HCT116 (cell line): Measurements from ENCODE around the gene DENND5A. TPM values are rescaled to one million over a fixed set of nuclear protein-coding genes. Genes with fewer than 3 reads are reported as not detected.

Experiments
- ATAC-seq: fragments of 200-7000 bp; cut with Tn5 transposase; 2 replicates; pipeline ENCODE4 v1.9.1; 2020; ENCODE audit warnings: mild to moderate bottlenecking, moderate library complexity
- BruUV-seq: library from RNA; stranded (reverse); fragments of 400-500 nt; replicated peaks from 2 replicates; lab custom pipeline; 2021; lab: Mats Ljungman, UMichigan
- CTCF ChIA-PET: fragments of 300-600 bp; sonication (Branson Sonifier 250); formaldehyde crosslinking; loops from one replicate; lab custom pipeline; 2021; ENCODE audit warnings: antibody characterized with exemption; lab: Charles Lee
- POLR2A ChIA-PET: fragments of 300-600, 350-600 bp; sonication (Branson Sonifier 250); formaldehyde crosslinking; loops from one replicate; lab custom pipeline; 2021; ENCODE audit warnings: antibody characterized with exemption; lab: Charles Lee
- RAD21 ChIA-PET, 2 experiments: fragments of 300-600 bp; sonication (Branson Sonifier 250); formaldehyde crosslinking; loops; one replicate each; lab custom pipeline; 2023; ENCODE audit warnings: low total read pairs in 2 of 2; ENCODE audit not compliant: uncharacterized antibody in 2 of 2, unreplicated experiment in 2 of 2, low non-redundant PET in 1 of 2; lab: Charles Lee
- DNase-seq: peaks from one replicate; pipeline ENCODE4 v3.0.0-alpha.2; 2010; ENCODE audit warnings: low read depth, low spot score
- H2AFZ ChIP-seq: fragments of 200-600 bp; shearing (Covaris generic), sonication (generic); 2 replicates; pipeline ENCODE4 v1.6.1; 2017; ENCODE audit warnings: low read depth, mixed run types, mixed read lengths, antibody characterized with exemption, low read length; ENCODE audit not compliant: poor library complexity, severe bottlenecking
- H3K27ac ChIP-seq: 2 replicates; pipeline ENCODE4 v1.5.1; 2012; ENCODE audit warnings: low read depth, low read length
- H3K27me3 ChIP-seq: fragments of 200-600 bp; sonication (generic); 2 replicates; pipeline ENCODE4 v1.6.1; 2016; ENCODE audit warnings: mixed run types, low read length, mixed read lengths; ENCODE audit not compliant: insufficient read depth
- H3K36me3 ChIP-seq, 2 experiments: fragments of 200-500 bp in 1 of 2; fragments of 200-600 bp in 1 of 2; sonication (Bioruptor generic) in 1 of 2; sonication (generic) in 1 of 2; 2 replicates each; pipeline versions ENCODE4 v1.5.1 to v1.6.1; 2014 to 2016; ENCODE audit warnings: low read length in 2 of 2, inconsistent platforms in 1 of 2, mixed read lengths in 1 of 2, mixed run types in 1 of 2; ENCODE audit not compliant: insufficient read depth in 2 of 2, control insufficient read depth in 1 of 2
- H3K4me1 ChIP-seq, 2 experiments: fragments of 200-600 bp in 1 of 2; sonication (generic) in 1 of 2; 2 replicates each; pipeline versions ENCODE4 v1.5.1 to v1.6.1; 2012 to 2017; ENCODE audit warnings: low read length in 2 of 2, inconsistent platforms in 1 of 2, mild to moderate bottlenecking in 1 of 2, mixed read lengths in 1 of 2, mixed run types in 1 of 2, moderate library complexity in 1 of 2; ENCODE audit not compliant: insufficient read depth in 2 of 2, control insufficient read depth in 1 of 2
- H3K4me2 ChIP-seq: fragments of 200-600 bp; sonication (generic); 2 replicates; pipeline ENCODE4 v1.6.1; 2017; ENCODE audit warnings: mixed run types, low read length, mixed read lengths
- H3K4me3 ChIP-seq, 2 experiments: fragments of 200-600 bp in 1 of 2; sonication (generic) in 1 of 2; replicated peaks in 1 of 2; 2 replicates each; pipeline ENCODE4 v1.5.1; 2011 to 2016; ENCODE audit warnings: low read length in 2 of 2, control low read depth in 1 of 2, low read depth in 1 of 2, mild to moderate bottlenecking in 1 of 2, mixed read lengths in 1 of 2, mixed run types in 1 of 2
- H3K79me2 ChIP-seq: fragments of 200-600 bp; sonication (generic); 2 replicates; pipeline ENCODE4 v1.6.1; 2017; ENCODE audit warnings: mild to moderate bottlenecking, mixed run types, low read length, moderate library complexity, mixed read lengths; ENCODE audit not compliant: insufficient read depth
- H3K9ac ChIP-seq: fragments of 200-600 bp; sonication (generic); 2 replicates; pipeline ENCODE4 v1.6.1; 2016; ENCODE audit warnings: low read length, mixed read lengths
- H3K9me2 ChIP-seq: fragments of 200-600 bp; sonication (generic), shearing (Covaris generic); 2 replicates; pipeline ENCODE4 v1.6.1; 2017; ENCODE audit warnings: mixed run types, mild to moderate bottlenecking, moderate library complexity; ENCODE audit not compliant: insufficient read depth
- H3K9me3 ChIP-seq, 2 experiments: fragments of 200-500 bp in 1 of 2; fragments of 200-600 bp in 1 of 2; sonication (Bioruptor generic) in 1 of 2; sonication (generic) in 1 of 2; 2 replicates each; pipeline ENCODE4 v1.6.1; 2014 to 2017; ENCODE audit warnings: low read length in 2 of 2, mixed read lengths in 2 of 2, inconsistent platforms in 1 of 2, low read depth in 1 of 2, mild to moderate bottlenecking in 1 of 2, mixed run types in 1 of 2, moderate library complexity in 1 of 2; ENCODE audit not compliant: control insufficient read depth in 1 of 2, insufficient read depth in 1 of 2
- H4K20me1 ChIP-seq: fragments of 200-600 bp; sonication (generic), shearing (Covaris generic); 2 replicates; pipeline ENCODE4 v1.6.1; 2017; ENCODE audit warnings: mixed run types, mild to moderate bottlenecking, moderate library complexity; ENCODE audit not compliant: insufficient read depth
- CEBPB ChIP-seq: IDR thresholded peaks from 2 replicates; pipeline ENCODE4 v1.6.1; 2012; ENCODE audit warnings: low read depth
- EZH2 ChIP-seq: fragments of 200-600 bp; sonication (generic); IDR thresholded peaks from 2 replicates; pipeline ENCODE4 v1.6.1; 2017; ENCODE audit warnings: antibody characterized with exemption, mixed run types
- FOSL1 ChIP-seq: IDR thresholded peaks from 2 replicates; pipeline ENCODE4 v1.6.1; 2012; ENCODE audit warnings: low read depth
- JUND ChIP-seq: IDR thresholded peaks from 2 replicates; pipeline ENCODE4 v1.6.1; 2012
- SIN3A ChIP-seq: IDR thresholded peaks from 2 replicates; pipeline ENCODE4 v1.6.1; 2012; ENCODE audit warnings: low read depth
- ZNF274 ChIP-seq: fragments of 200-500 bp; sonication (Bioruptor generic); IDR thresholded peaks from 2 replicates; pipeline ENCODE4 v1.6.1; 2014; ENCODE audit warnings: mild to moderate bottlenecking, low read depth, low read length, inconsistent platforms
- intact Hi-C: fragments of 100-400 bp; cut with micrococcal nuclease; formaldehyde crosslinking; loops from 2 replicates; pipeline ENCODE4 v1.10.0; 2022
- total RNA-seq: library from RNA; stranded (reverse); gene quantifications from one replicate; pipeline ENCODE4 v1.2.1, GENCODE V29; 2021; ENCODE audit not compliant: unreplicated experiment
- TF ChIP-seq, protein P1 (sequence below): IDR thresholded peaks from 2 replicates; pipeline ENCODE4 v1.6.1; 2012; ENCODE audit warnings: low read depth
- TF ChIP-seq, protein P2 (sequence below): IDR thresholded peaks from 2 replicates; pipeline ENCODE4 v1.6.1; 2012
- TF ChIP-seq, protein P3 (sequence below): IDR thresholded peaks from 2 replicates; pipeline ENCODE4 v1.6.1; 2011; ENCODE audit warnings: mild to moderate bottlenecking, low read length, moderate library complexity; ENCODE audit not compliant: insufficient replicate concordance; ENCODE audit errors: extremely low read depth

The DENND5A gene
- total RNA-seq, 1 experiment from 2014 or later = 48.6 TPM

DNA sequence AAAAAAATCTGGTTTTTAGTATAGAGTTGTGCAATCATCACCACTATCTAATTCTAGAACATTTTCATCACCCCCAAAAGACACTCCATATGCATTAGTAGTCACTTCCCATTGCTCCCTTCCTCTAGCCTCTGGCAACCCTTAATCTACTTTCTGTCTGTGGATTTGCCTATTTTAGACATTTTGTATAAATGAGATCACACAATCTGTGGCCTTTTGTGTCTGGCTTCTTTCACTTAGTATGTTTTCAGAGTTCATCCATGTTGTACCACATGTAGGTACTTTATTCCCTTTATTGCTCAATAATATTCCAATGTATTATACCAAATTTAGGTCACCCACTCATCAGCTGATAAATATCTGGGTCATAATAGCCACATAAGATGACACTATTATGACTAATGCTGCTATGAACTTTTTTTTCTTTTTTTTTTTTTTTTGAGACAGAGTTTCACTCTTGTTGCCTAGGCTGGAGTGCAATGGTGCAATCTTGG is 106.2 kb downstream of the DENND5A start:
- intact Hi-C loops = no loop called here
- H3K27ac ChIP-seq = no peak overlapping the region
- no peaks in the 10 kb centered on the region for H3K9me3 ChIP-seq
- H2AFZ ChIP-seq = no peak overlapping the region
- RAD21 ChIA-PET = interaction anchor here in 1 of 2 experiments (0.5 kb wide), 1 partner anchor 345 kb away, joined by 3 read pairs; no protein-coding TSS in a partner anchor
- CTCF ChIA-PET = no interaction called here
- no TSS peak for BruUV-seq
- no peaks in the 10 kb centered on the region for H3K27me3 ChIP-seq
- peak; percentile 36; the same call in 1 of the 2 replicates for TF ChIP-seq JUND
- peak; percentile 58; the same call in 1 of the 2 replicates for TF ChIP-seq CEBPB
- TF ChIP-seq, protein P1, sequence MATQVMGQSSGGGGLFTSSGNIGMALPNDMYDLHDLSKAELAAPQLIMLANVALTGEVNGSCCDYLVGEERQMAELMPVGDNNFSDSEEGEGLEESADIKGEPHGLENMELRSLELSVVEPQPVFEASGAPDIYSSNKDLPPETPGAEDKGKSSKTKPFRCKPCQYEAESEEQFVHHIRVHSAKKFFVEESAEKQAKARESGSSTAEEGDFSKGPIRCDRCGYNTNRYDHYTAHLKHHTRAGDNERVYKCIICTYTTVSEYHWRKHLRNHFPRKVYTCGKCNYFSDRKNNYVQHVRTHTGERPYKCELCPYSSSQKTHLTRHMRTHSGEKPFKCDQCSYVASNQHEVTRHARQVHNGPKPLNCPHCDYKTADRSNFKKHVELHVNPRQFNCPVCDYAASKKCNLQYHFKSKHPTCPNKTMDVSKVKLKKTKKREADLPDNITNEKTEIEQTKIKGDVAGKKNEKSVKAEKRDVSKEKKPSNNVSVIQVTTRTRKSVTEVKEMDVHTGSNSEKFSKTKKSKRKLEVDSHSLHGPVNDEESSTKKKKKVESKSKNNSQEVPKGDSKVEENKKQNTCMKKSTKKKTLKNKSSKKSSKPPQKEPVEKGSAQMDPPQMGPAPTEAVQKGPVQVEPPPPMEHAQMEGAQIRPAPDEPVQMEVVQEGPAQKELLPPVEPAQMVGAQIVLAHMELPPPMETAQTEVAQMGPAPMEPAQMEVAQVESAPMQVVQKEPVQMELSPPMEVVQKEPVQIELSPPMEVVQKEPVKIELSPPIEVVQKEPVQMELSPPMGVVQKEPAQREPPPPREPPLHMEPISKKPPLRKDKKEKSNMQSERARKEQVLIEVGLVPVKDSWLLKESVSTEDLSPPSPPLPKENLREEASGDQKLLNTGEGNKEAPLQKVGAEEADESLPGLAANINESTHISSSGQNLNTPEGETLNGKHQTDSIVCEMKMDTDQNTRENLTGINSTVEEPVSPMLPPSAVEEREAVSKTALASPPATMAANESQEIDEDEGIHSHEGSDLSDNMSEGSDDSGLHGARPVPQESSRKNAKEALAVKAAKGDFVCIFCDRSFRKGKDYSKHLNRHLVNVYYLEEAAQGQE = no peak
- TF ChIP-seq FOSL1 = peak; percentile 69
- TF ChIP-seq, all 23 proteins: peak for 3
- DNase-seq = no peak
- POLR2A ChIA-PET = no interaction called here
- Histone ChIP-seq H3K9ac (no peak overlapping the region), H3K36me3 (peaks cover 8 to 11% of the 10 kb centered on the region in 2 experiments), H3K9me2 (no peaks in the 10 kb centered on the region), H4K20me1 (no peaks in the 10 kb centered on the region), H3K79me2 (no peaks in the 10 kb centered on the region), H3K4me3 (no peak overlapping the region), H3K4me1 (peaks cover 0 to 4% of the 10 kb centered on the region in 2 experiments; a peak in 1 of 4 replicates), H3K4me2 (no peak overlapping the region)
- no peak; the same call in 1 of the 2 replicates for ATAC-seq

DNA sequence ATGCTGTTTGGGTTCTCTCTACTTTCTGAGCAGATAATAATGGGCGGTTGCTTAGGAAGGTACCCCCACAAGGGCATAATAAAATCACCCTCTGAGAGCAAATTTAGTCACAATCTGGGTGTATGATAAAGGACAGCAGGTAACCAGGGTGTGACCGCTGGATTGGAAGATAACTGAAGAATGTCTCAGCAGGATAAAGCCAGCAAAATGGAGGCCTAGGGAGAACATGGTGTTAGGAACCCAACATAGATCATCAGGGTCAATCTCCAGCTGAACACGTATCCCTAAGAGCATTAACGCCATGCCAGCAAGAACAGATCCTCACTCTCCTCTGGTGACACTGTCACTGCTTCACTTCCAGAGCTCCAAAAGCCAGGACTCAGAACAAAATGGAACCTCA is 109.2 kb downstream of the DENND5A start:
- no peaks in the 10 kb centered on the region for H3K9me3 ChIP-seq
- no peaks in the 10 kb centered on the region for H4K20me1 ChIP-seq
- ATAC-seq (no peak), DNase-seq (no peak)
- ChIA-PET POLR2A (no interaction called here), CTCF (no interaction called here), RAD21 (no interaction called here)
- H3K9me2 ChIP-seq = no peaks in the 10 kb centered on the region
- H2AFZ ChIP-seq = no peak overlapping the region
- intact Hi-C loops = no loop called here
- no peak overlapping the region for H3K4me3 ChIP-seq
- no peaks in the 10 kb centered on the region for H3K27me3 ChIP-seq
- no peak overlapping the region for H3K27ac ChIP-seq
- no peaks in the 10 kb centered on the region for H3K79me2 ChIP-seq
- H3K36me3 ChIP-seq = peaks cover 7 to 16% of the 10 kb centered on the region in 2 experiments
- peaks cover 0 to 4% of the 10 kb centered on the region in 2 experiments; a peak in 1 of 4 replicates for H3K4me1 ChIP-seq
- no TSS peak for BruUV-seq
- no peak overlapping the region for H3K4me2 ChIP-seq
- H3K9ac ChIP-seq = no peak overlapping the region
- TF ChIP-seq SIN3A (no peak), ZNF274 (no peak), JUND (no peak), EZH2 (no peak)
- TF ChIP-seq, protein P1 = no peak
- TF ChIP-seq, protein P2, sequence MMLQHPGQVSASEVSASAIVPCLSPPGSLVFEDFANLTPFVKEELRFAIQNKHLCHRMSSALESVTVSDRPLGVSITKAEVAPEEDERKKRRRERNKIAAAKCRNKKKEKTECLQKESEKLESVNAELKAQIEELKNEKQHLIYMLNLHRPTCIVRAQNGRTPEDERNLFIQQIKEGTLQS = no peak
- TF ChIP-seq, protein P3, sequence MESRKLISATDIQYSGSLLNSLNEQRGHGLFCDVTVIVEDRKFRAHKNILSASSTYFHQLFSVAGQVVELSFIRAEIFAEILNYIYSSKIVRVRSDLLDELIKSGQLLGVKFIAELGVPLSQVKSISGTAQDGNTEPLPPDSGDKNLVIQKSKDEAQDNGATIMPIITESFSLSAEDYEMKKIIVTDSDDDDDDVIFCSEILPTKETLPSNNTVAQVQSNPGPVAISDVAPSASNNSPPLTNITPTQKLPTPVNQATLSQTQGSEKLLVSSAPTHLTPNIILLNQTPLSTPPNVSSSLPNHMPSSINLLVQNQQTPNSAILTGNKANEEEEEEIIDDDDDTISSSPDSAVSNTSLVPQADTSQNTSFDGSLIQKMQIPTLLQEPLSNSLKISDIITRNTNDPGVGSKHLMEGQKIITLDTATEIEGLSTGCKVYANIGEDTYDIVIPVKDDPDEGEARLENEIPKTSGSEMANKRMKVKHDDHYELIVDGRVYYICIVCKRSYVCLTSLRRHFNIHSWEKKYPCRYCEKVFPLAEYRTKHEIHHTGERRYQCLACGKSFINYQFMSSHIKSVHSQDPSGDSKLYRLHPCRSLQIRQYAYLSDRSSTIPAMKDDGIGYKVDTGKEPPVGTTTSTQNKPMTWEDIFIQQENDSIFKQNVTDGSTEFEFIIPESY = no peak
